Stimulated activated CD8-positive, alpha-beta memory T cell treated with anti-CD3 and anti-CD28 coated beads, Interleukin-12 subunit alpha, Interleukin-12 subunit beta, amount 100 ng/mL, for 1 hour (primary cell): Measurements from ENCODE around the gene FXN.
"Not testable (repeated sequence)": the region's sequence is repeated elsewhere in the genome, so short reads cannot be mapped to it uniquely, and the experiment has no call there.

ENCODE experiments used
- DNase-seq: peaks from one replicate; pipeline ENCODE4 v3.0.0-alpha.2; 2020; ENCODE audit warnings: low read depth

The FXN gene

GRCh38 chr9:69027355-69028097 lies 8.0 kb upstream of the FXN start:
- DNase-seq, result peak; percentile 23

DNA sequence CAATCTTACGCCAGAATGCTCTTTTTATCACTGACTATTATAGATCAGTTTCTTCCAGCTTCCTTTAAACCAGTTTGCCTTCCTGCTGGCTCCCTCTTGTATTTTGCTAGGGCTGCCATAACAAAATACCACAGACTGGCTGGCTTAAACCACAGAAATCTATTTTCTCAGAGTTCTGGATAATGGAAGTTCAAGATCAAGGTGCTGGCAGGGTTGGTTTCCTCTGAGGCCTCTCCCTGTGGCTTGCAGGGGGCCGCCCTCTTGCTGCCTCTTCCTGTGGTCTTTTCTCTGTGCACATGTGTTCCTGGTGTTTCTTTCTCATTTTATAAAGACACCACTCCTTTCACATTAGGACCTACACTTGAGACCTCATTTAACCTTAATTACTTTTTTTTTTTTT lies 6.8 kb upstream of the FXN start:
- no peak for DNase-seq

DNA sequence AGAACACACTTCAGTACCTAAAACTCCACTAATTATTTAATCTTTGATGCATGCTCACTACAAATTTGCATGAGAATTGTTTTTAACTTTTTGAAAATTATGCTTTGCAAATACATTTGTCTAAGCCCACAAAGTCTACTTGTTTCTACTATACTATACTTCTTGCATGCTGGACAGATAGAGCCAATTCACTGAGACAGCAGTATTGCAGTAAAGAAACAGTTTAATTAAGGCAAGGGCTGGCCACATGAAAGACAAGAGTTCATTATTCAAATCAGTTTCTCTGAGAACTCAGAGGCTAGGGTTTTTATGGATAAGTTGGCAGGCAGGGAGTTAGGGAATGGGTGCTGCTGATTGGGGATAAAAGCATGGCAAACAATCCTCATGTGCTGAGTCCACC lies 6.0 kb upstream of the FXN start:
- DNase-seq, result no peak

GRCh38 chr9:69030851-69031645 lies 4.5 kb upstream of the FXN start:
- DNase-seq, result no peak

GRCh38 chr9:69034071-69034470 lies 1.5 kb upstream of the FXN start:
- no peak for DNase-seq

- DNase-seq, result no peak
Observed at GRCh38 chr9:69036309-69036708, 757 bp downstream of the FXN start.

- no peak for DNase-seq
Observed at GRCh38 chr9:69036799-69037198, 1.2 kb downstream of the FXN start.

DNA sequence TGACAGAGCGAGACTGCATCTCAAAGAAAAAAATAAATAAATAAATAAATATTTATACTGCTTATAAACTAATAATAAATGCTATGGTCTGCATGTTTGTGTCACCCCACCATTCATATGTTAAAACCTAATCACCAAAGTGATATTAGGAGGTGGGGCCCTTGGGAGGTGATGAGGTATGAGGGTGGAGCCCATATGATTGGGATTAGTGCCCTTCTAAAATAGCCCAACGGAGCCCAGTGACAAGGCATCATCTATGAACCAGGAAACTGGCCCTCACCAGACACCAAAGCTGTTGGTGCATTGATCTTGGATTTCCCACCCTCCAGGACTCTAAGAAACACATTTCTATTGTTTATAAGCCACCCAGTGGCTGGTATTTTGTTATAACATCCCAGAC lies 5.1 kb downstream of the FXN start:
- DNase-seq, result no peak

- no peak for DNase-seq
Observed at GRCh38 chr9:69044240-69045219, 9.0 kb downstream of the FXN start.

DNA sequence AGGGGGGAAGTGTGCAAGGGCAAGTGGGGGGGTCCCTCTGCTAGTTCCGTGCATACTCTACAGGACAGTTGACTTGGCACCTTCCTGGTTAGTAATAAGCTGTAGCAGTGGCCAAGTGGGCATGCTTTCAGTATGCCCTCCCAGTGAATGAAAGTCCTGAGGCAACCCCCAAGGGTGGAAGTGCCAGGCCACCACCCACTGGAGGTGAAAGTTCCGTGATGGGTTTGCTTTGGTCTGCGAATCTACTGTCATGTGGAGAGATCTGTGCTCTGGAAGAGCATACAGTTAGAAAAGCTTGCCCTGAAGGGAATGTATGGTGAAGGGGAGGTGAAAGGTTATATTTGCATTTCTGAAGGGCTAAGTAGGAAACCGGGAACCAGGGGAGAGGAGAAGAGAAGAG lies 10.3 kb downstream of the FXN start:
- no peak for DNase-seq

DNA sequence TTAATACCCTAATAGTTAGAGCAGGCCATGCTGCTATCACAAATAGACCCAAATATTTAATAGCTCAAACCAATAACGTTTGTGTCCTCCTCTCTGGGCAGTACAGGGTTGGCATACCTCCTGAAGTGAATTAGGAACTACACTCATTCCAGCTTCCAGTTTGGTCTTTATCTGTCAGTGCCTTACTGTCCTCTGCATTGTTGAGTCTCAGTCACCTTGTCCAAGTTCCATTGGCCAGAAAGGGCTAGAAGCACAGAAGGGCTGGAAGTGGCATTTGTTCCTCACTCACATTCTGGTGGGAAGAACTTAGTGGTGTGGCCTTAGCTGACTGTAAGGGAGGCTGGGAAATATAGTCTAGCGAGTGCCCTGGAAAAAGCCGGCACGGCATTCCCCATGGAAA lies 11.2 kb downstream of the FXN start:
- no peak for DNase-seq

- no peak for DNase-seq
Observed at GRCh38 chr9:69047371-69047770, 11.8 kb downstream of the FXN start.

GRCh38 chr9:69049094-69049493 lies 13.5 kb downstream of the FXN start:
- no peak for DNase-seq

DNA sequence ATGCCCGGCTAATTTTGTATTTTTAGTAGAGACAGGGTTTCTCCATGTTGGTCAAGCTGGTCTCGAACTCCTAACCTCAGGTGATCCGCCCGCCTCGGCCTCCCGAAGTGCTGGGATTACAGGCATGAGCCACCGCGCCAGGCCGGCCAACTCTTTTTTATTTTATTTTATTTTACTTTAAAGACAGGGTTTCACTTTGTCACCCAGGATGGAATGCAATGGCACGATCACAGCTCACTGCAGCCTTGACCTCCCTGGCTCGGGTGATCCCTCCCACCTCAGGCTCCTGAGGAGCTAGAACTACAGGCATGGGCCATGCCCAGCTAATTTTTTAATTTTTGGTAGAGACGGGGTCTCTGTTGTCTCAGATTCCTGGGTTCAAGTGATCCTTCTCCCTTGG lies 15.4 kb downstream of the FXN start:
- not testable (repeated sequence) for DNase-seq

- no peak for DNase-seq
Observed at GRCh38 chr9:69054989-69055388, 19.4 kb downstream of the FXN start.

DNA sequence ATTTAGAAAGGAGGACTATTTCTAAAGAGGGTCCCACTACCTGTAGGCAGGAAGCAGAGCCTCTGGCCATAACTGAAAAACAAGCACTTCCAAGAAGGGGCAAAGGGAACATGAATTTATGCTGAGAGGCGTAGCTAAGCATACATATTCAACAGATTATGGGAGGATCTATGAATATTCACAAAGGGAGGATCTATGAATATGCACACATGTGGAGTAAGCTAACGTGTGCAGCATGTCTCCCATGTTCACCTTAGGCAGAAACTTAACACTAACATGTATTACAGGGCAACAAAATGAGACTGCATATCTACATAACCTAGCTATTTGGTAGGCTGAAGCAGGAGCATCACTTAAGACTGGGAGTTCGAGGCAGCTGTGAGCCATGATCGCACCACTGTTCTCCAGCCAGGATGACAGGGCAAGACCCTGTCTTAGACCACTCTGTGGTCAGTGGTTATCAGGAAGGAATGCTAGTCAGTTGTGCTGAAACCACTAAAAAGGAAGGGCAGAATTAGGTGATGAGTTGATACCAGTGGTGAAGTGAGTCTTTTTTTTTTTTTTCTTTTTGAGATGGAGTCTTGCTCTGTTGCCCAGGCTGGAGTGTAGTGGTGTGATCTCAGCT lies 20.8 kb downstream of the FXN start:
- no peak for DNase-seq

- DNase-seq, result no peak
Observed at GRCh38 chr9:69058101-69058500, 22.5 kb downstream of the FXN start.

DNA sequence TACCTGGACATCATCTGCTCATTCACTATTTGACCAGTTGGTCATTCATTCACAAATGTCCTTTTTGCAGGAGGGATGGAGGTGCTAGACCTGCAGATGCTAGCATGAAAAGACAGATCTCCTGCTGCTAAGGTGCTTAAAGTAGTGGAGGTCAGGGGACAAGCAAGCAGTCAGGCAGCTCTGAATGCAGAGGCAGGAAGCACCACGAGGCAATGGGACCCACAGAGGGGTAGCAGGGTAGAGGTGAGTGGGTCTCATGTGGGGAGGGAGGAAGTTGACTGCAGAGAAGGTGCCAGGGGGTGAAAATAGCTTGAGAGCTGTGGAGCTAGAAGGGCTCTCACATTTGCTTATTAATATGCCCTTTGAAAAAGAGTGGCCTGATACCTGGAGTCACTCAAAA lies 25.2 kb downstream of the FXN start:
- DNase-seq, result no peak

DNA sequence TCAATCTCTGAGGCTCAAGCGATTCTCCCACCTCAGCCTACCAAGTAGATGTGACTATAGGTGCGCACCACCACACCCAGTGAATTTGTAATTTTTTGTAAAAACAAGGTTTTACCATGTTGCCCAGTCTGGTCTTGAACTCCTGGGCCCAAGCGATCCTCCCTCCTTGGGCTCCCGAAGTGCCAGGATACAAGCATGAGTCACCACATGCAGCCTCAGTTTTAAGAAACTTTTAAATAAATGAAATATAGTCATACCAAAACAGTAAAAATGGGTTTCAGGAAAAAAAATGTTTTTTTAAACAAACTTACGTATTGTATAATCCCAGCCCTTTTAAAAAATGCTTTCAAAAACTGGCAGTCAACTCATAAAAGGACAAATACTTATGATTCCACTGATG lies 26.6 kb downstream of the FXN start:
- no peak for DNase-seq

- DNase-seq, result no peak
Observed at GRCh38 chr9:69063839-69064238, 28.3 kb downstream of the FXN start.

DNA sequence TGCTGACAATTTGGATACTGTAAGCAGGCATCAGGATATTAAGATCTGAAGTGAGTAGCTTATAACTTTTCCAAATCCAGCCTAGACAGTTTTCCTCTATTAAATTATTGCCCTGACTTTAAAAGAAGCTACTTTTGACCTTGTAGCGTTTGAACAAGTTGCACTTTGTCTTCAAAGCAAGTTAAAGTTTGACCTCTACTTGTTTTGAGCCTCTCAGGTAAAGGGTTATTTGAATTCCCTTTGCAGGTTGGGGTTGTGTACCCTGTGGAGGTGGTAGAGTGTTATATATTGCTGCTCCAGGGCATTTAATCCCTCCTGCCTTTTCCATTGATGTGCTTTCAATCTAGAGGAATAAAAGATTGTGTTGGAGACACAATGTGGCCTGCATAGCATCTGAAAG lies 30.1 kb downstream of the FXN start:
- no peak for DNase-seq

GRCh38 chr9:69066955-69067354 lies 31.4 kb downstream of the FXN start:
- no peak for DNase-seq
